ENCODE measurements around the gene COL20A1.

GRCh38 chr20:63283397-63284082 is 9.4 kb upstream of the COL20A1 start:
- no peak for TF ChIP-seq CTCF (IDR thresholded peaks at IDR 0.05)
- TF ChIP-seq POLR2A (IDR thresholded peaks at IDR 0.05) = no peak
